Urinary bladder (tissue), 4 donors: ENCODE measurements around the gene TMEM62. TPM values are rescaled to one million over a fixed set of nuclear protein-coding genes. Genes with fewer than 3 reads are reported as not detected.
"Not testable (repeated sequence)": the region's sequence is repeated elsewhere in the genome, so short reads cannot be mapped to it uniquely, and the experiment has no call there.

ENCODE experiments used
- DNase-seq: peaks from one replicate; pipeline ENCODE4 v3.0.0-alpha.2; 2015; ENCODE audit errors: extremely low spot score
- H3K27ac ChIP-seq: one replicate; pipeline ENCODE4 v1.5.1; 2013; ENCODE audit warnings: low read depth, mild to moderate bottlenecking, moderate library complexity
- H3K36me3 ChIP-seq: one replicate; pipeline ENCODE4 v1.6.1; 2013; ENCODE audit warnings: mild to moderate bottlenecking, moderate library complexity; ENCODE audit not compliant: insufficient read depth
- H3K4me1 ChIP-seq: one replicate; pipeline ENCODE4 v1.6.1; 2013; ENCODE audit warnings: mild to moderate bottlenecking, moderate library complexity; ENCODE audit not compliant: insufficient read depth
- H3K4me3 ChIP-seq: one replicate; pipeline ENCODE4 v1.5.1; 2013; ENCODE audit warnings: low read depth, low read length
- WGBS: extraction: QIAGEN DNeasy Blood & Tissue Kit; methylation state at CpG from one replicate; pipeline ENCODE4 v1.1.7; 2013; 5-methylcytosine and 5-hydroxymethylcytosine counted together
- polyA plus RNA-seq: library from polyadenylated mRNA; stranded (reverse); fragments of 200-250 nt; gene quantifications from one replicate; pipeline ENCODE4 v1.2.3, GENCODE V29; 2013
- total RNA-seq: library from RNA; depleted of rRNA; stranded (reverse); fragments of >200 nt; gene quantifications from one replicate; pipeline ENCODE4 v1.2.3, GENCODE V29; 2014
- donor health status: healthy with polysubstance abuse.
- donor health status: healthy.

The TMEM62 gene
- total and polyA plus RNA-seq, 2 donors = 12.7 to 22.6 TPM

- H3K4me1 ChIP-seq, H3K36me3 ChIP-seq, H3K27ac ChIP-seq, H3K4me3 ChIP-seq, DNase-seq: not testable (repeated sequence)
- 89% methylated on average over 3 of the region's 3 CpGs for WGBS
Measured at GRCh38 chr15:43197773-43198172, 64.4 kb downstream of the TMEM62 start.

GRCh38 chr15:43198556-43198955, 65.2 kb downstream of the TMEM62 start:
- not testable (repeated sequence) for H3K36me3 ChIP-seq, H3K4me1 ChIP-seq, DNase-seq, H3K4me3 ChIP-seq, H3K27ac ChIP-seq
- WGBS = 96% methylated on average over 4 of the region's 4 CpGs

DNA sequence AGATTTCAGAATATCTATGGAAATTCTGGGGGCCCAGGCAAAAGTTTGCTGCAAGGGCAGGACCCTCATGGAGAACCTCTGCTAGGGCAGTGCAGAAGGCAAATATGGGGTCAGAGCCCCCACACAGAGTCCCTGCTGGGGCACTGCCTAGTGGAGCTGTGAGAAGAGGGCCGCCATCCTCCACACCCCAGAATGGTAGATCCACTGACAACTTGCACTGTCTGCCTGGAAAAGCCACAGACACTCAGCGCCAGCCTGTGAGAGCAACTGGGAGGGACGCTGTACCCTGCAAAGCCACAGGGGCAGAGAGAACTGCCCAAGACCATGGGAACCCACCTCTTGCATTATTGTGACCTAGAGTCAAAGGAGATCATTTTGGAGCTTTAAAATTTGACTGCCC, 65.6 kb downstream of the TMEM62 start:
- no peak overlapping the region for H3K27ac ChIP-seq
- H3K4me3 ChIP-seq = no peak overlapping the region
- no peak for DNase-seq
- peaks cover 4% of the 10 kb centered on the region for H3K36me3 ChIP-seq
- H3K4me1 ChIP-seq = no peaks in the 10 kb centered on the region
- 95% methylated on average over 3 of the region's 3 CpGs for WGBS

- H3K36me3 ChIP-seq = no peaks in the 10 kb centered on the region
- H3K4me1 ChIP-seq = no peaks in the 10 kb centered on the region
- WGBS = 90% methylated on average over 3 of the region's 3 CpGs
- no peak for DNase-seq
- H3K27ac ChIP-seq = no peak overlapping the region
- H3K4me3 ChIP-seq = no peak overlapping the region
Measured at GRCh38 chr15:43199945-43200488, 66.6 kb downstream of the TMEM62 start.

DNA sequence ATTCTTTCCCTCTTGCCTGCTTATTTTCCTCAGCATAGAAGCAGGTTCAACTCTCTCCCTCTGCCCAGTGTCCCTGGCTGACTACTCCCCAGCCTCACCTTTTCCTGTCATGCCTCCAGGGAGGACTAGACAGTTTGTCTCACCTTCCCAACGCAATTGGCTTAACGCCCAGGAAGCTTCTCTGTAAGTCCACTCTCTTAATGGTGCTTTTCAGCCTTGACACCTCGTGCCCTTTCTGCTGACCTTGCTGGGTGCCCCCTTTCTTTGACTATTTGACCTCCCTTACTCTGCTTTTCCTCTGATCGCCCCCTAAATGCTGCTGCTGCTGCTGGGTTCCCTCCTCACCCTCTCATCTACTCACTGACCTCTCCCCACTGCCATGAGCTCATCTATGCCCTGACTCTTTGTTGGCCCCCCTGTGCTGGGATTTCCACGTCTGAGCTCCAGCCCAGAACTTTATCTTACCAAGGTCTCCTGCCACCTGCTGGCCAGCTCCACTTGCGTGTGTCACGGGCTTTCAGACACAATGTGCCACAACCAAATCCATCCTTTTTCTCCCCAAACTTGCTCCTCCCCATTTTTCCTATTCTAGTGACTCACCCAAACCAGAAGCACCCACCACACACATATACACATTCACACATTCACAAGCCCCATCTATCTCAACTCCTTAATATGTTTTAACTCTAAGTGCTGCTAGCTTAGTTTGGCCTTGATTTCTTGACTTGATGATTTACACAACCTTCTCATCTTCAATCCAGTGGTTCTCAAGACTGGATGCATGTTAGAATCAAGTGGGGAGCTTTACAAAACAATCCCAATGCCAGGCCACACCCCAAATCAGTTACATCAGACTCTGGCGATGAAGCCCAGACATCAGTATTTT, 70.9 kb downstream of the TMEM62 start:
- no peak overlapping the region for H3K27ac ChIP-seq
- DNase-seq = no peak
- no peaks in the 10 kb centered on the region for H3K4me1 ChIP-seq
- 36% methylated on average over 8 of the region's 8 CpGs for WGBS
- no peak overlapping the region for H3K4me3 ChIP-seq
- H3K36me3 ChIP-seq = no peaks in the 10 kb centered on the region

GRCh38 chr15:43206054-43206453, 72.7 kb downstream of the TMEM62 start:
- Histone ChIP-seq H3K36me3 (no peaks in the 10 kb centered on the region), H3K4me3 (no peak overlapping the region), H3K4me1 (no peaks in the 10 kb centered on the region), H3K27ac (no peak overlapping the region)
- DNase-seq = no peak
- WGBS = 69% methylated on average over 5 of the region's 5 CpGs

DNA sequence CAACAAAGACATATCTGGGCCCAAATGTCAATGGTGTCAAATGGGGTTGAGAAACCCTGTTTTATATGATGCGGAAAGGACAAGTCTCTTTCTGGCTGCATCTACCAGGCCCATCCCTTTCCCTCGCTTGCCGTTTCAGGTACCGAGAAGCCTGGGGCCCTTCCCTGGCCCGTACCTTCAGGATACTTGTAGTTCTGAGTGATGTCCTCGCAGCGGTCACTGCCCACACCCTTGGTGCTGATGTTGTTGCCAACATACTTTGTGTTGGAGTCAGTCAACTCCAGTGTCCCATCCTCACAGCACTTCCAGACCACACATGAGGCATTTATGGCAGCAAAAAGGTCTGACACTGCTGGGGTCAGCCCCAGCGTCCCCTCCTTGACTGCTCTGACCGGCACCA, 73.6 kb downstream of the TMEM62 start:
- no peak overlapping the region for H3K4me3 ChIP-seq
- H3K27ac ChIP-seq = no peak overlapping the region
- H3K4me1 ChIP-seq = no peaks in the 10 kb centered on the region
- no peak for DNase-seq
- 87% methylated on average over 9 of the region's 9 CpGs for WGBS
- H3K36me3 ChIP-seq = no peaks in the 10 kb centered on the region

GRCh38 chr15:43208052-43209002, 74.9 kb downstream of the TMEM62 start:
- no peak overlapping the region for H3K27ac ChIP-seq
- 64% methylated on average over 23 of the region's 23 CpGs for WGBS
- no peaks in the 10 kb centered on the region for H3K36me3 ChIP-seq
- no peaks in the 10 kb centered on the region for H3K4me1 ChIP-seq
- no peak overlapping the region for H3K4me3 ChIP-seq
- DNase-seq = no peak

DNA sequence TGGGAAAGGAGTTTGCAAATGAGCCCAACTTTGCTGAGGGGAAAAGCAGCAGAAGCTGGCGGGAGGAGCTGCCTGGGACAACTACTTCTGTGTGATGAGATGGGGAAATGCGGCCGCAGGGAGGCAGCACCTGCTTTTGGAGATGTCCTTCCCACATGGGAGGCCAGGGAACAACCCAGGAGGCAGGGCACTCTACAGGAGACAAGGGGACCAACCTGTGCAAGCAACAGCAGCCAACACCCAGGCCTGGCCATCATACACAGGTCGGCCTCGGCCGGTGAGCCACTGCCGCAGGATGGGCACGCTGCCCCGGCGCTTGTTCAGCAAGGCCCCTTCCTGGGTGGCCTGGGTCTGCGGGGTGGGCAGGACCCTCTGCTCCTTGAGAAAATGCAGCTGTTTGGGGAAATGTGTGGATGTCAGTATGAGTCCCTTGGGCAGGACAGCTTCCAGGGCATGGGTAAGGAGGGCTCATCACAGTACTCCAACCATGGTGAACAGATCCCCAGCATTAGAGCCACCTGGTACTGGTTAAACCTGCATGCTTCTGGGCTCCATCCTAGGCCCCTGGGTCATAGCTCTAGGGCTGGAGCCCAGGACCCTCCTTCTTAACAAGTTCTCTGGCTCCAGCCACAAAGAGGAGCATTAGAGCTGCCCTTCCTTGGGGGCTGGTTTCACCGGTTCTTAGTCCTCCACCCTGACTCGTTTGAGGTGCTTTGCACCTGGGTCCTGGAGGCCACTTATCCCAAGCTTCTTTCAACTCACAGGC, 75.9 kb downstream of the TMEM62 start:
- no peak for DNase-seq
- H3K4me1 ChIP-seq = no peaks in the 10 kb centered on the region
- 63% methylated on average over 13 of the region's 13 CpGs for WGBS
- no peak overlapping the region for H3K4me3 ChIP-seq
- no peaks in the 10 kb centered on the region for H3K36me3 ChIP-seq
- H3K27ac ChIP-seq = no peak overlapping the region

- H3K27ac ChIP-seq = no peak overlapping the region
- WGBS = 88% methylated on average over 15 of the region's 15 CpGs
- no peak overlapping the region for H3K4me3 ChIP-seq
- no peaks in the 10 kb centered on the region for H3K4me1 ChIP-seq
- DNase-seq = no peak
- H3K36me3 ChIP-seq = no peaks in the 10 kb centered on the region
Measured at GRCh38 chr15:43210172-43210745, 76.9 kb downstream of the TMEM62 start.

DNA sequence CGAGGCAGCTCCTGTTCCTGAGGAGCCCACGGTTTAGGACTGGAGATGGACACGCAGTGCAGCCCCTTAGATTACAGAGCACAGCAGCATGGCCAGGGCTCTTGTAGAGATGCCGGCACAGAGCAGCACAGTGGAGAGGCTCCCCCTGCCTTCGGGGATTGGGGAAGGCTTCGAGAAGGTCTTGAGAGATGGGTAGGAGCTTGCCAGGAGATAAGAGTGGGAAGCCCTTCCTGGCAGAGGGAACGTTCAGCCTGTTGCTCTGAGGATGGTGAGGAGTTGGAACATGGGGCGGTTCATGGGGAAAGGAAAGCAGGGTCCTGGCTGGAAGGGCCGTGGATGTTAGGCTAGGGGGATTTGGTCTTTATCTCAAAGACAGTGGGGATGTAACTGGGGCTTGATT, 77.4 kb downstream of the TMEM62 start:
- WGBS = 74% methylated on average over 9 of the region's 9 CpGs
- no peak overlapping the region for H3K4me3 ChIP-seq
- DNase-seq = no peak

DNA sequence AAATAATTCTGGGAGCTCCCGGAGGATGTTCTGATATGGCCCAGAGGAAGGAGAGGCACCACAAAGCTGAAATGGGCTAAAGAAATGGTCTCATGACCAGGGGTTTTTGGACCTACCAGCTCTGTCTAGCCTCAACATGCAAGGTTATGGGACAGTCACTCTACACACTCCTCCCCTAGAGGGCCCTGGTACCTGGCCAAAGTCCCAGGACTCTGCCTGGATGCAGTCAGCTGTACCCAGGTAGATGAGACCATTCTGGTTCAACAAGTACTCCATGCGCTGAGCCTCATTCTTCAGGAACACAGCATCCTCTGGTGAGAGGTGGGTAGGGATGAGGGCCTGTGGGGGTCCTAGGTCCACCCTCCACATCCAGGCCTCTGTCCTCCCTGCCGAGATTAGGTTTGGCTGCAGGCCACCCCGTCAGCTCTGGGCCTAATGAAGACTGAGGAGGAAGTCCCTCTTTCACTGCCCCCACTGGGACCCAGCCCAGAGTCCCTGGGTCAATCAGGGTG, 77.9 kb downstream of the TMEM62 start:
- 75% methylated on average over 4 of the region's 4 CpGs for WGBS
- Histone ChIP-seq H3K4me1 (no peaks in the 10 kb centered on the region), H3K27ac (no peak overlapping the region), H3K4me3 (no peak overlapping the region), H3K36me3 (no peaks in the 10 kb centered on the region)
- no peak for DNase-seq

More for the DNA sequence above, 77.4 kb downstream of the TMEM62 start:
- H3K4me1 ChIP-seq = no peaks in the 10 kb centered on the region
- no peaks in the 10 kb centered on the region for H3K36me3 ChIP-seq
- H3K27ac ChIP-seq = no peak overlapping the region
